ENCODE results near the gene PPP4R2.

GRCh38 chr3:73074781-73075180, 78.2 kb downstream of the PPP4R2 start:
- no peak for TF ChIP-seq GATA2 (IDR thresholded peaks at IDR 0.05; ENCODE audit: low read depth, low read length)
- TF ChIP-seq GATA3 (IDR thresholded peaks at IDR 0.05; ENCODE audit: low read depth, low read length) = no peak

Data from SH-SY5Y (cell line).